Chondrocyte (in vitro differentiated cells): ENCODE data around the gene NDUFV3. TPM values are rescaled to one million over a fixed set of nuclear protein-coding genes. Genes with fewer than 3 reads are reported as not detected.

Experiments used
- DNase-seq: peaks from one replicate; pipeline ENCODE4 v3.0.0; 2021; ENCODE audit warnings: mixed read lengths, low spot score
- H3K27ac Mint-ChIP-seq: one replicate; pipeline ENCODE4 v1.8.0; 2021; ENCODE audit warnings: mild to moderate bottlenecking, moderate library complexity, mixed read lengths; ENCODE audit not compliant: unreplicated experiment
- H3K27me3 Mint-ChIP-seq: 2 replicates; pipeline ENCODE4 v1.8.0; 2021; ENCODE audit warnings: low read depth, mixed read lengths
- H3K36me3 Mint-ChIP-seq: 2 replicates; pipeline ENCODE4 v1.8.0; 2021; ENCODE audit warnings: low read depth, mixed read lengths
- H3K4me1 Mint-ChIP-seq: 2 replicates; pipeline ENCODE4 v1.8.0; 2021; ENCODE audit warnings: low read depth, mild to moderate bottlenecking, mixed read lengths
- H3K4me3 Mint-ChIP-seq: one replicate; pipeline ENCODE4 v1.8.0; 2021; ENCODE audit warnings: mild to moderate bottlenecking, moderate library complexity, mixed read lengths; ENCODE audit not compliant: unreplicated experiment
- H3K9me3 Mint-ChIP-seq: 2 replicates; pipeline ENCODE4 v1.8.0; 2021; ENCODE audit warnings: low read depth, mixed read lengths
- CTCF ChIP-seq: fragments of 200-600 bp; sonication (generic); IDR thresholded peaks from 2 replicates; pipeline ENCODE4 v1.5.0; 2021; ENCODE audit warnings: antibody characterized with exemption, mild to moderate bottlenecking, moderate library complexity
- long read RNA-seq: library from polyadenylated mRNA; stranded (forward); transcript quantifications from one replicate; pipeline ENCODE4 v2.0.0, GENCODE V29; 2021
- total RNA-seq: library from RNA; stranded (reverse); gene quantifications from 3 replicates; pipeline ENCODE4 v1.2.1, GENCODE V29; 2021

NDUFV3 gene
- total RNA-seq, result 41.7 to 50.6 TPM (median 42.9 TPM) in 3 replicates
- long read RNA-seq, full-length matches to known transcripts, result 26 of 32 reads
- long read RNA-seq, partial matches to known transcripts, result 0 of 32 reads
- long read RNA-seq, other reads (novel, unspliced or antisense), result 6 of 32 reads

DNA sequence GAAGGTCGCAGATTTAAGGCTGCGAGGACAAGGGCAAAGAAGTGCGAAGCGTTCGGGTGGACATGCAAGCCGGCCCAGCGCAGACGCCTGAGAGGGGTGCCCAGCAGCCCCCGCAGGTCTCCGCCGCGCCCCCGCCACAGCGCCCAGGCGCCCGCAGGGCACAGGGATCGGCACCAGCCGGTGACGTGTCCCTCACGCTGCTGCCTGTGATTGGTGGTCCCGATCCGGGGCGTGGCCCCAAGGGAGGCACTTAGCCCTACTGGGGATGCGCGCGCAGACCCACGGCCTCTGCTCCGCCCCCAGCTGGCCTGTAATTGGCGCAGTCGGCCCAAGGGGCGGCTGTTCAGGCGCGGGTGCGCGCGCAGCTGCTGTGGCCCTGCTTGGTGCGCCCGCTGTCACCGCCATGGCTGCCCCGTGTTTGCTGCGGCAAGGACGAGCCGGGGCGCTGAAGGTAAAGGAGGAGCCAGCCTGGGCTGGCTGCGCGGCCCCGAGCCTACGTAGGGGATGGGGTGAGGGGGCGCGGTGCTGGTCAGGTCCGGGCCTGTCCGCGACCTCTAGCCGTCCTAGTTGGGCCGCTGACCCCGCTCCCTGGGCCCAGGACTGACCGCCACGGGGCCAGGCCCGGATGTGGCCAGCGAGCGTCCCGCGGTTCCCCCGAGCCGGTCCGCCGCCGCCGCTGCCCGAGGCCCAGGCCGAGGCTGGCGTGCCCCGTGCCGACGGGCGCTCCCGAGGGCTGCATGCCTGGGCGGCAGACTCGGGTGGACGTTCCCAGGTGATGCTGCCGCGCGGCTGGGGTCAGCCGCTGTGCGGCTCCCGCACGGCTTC lies at the start of gene NDUFV3:
Gene NDUFV3, plus strand, starts transcription at position 379 of the 825 bp plus-strand sequence. Its CDS starts 25 bp downstream, at position 404.
- Mint-ChIP-seq H3K4me1 (peaks cover 13% of the 10 kb centered on the region), H3K9me3 (no peaks in the 10 kb centered on the region), H3K4me3 (peak within 1 kb of the TSS; percentile 81), H3K27me3 (no peaks in the 10 kb centered on the region), H3K36me3 (peaks cover 7% of the 10 kb centered on the region), H3K27ac (peak within 1 kb of the TSS; percentile 99)
- peak; percentile 98 for DNase-seq
- no peak for TF ChIP-seq CTCF

GRCh38 chr21:42844411-42845113 lies 48.5 kb upstream of the NDUFV3 start:
- DNase-seq, result peak; percentile 72
- H3K27me3 Mint-ChIP-seq, result no peaks in the 10 kb centered on the region
- no peak overlapping the region for H3K27ac Mint-ChIP-seq
- H3K4me3 Mint-ChIP-seq, result no peak overlapping the region
- no peak for TF ChIP-seq CTCF
- peaks cover 20% of the 10 kb centered on the region for H3K36me3 Mint-ChIP-seq
- no peaks in the 10 kb centered on the region for H3K9me3 Mint-ChIP-seq
- H3K4me1 Mint-ChIP-seq, result peaks cover 9% of the 10 kb centered on the region

GRCh38 chr21:42845296-42845965 lies 47.7 kb upstream of the NDUFV3 start:
- no peaks in the 10 kb centered on the region for H3K9me3 Mint-ChIP-seq
- H3K36me3 Mint-ChIP-seq, result peaks cover 23% of the 10 kb centered on the region
- H3K27ac Mint-ChIP-seq, result no peak overlapping the region
- H3K4me3 Mint-ChIP-seq, result no peak overlapping the region
- TF ChIP-seq CTCF, result no peak
- peak; percentile 48 for DNase-seq
- H3K27me3 Mint-ChIP-seq, result no peaks in the 10 kb centered on the region
- peaks cover 9% of the 10 kb centered on the region for H3K4me1 Mint-ChIP-seq

GRCh38 chr21:42846221-42846620 lies 46.9 kb upstream of the NDUFV3 start:
- Mint-ChIP-seq H3K9me3 (no peaks in the 10 kb centered on the region), H3K36me3 (peaks cover 23% of the 10 kb centered on the region), H3K27me3 (no peaks in the 10 kb centered on the region), H3K4me1 (peaks cover 9% of the 10 kb centered on the region), H3K4me3 (no peak overlapping the region), H3K27ac (no peak overlapping the region)
- TF ChIP-seq CTCF, result no peak
- peak; percentile 63 for DNase-seq
